Measurements from ENCODE around the gene BFSP1. TPM values are rescaled to one million over a fixed set of nuclear protein-coding genes. Genes with fewer than 3 reads are reported as not detected.

Gene BFSP1
- polyA plus RNA-seq, 1 donor, result 3.6 TPM

- no peak for DNase-seq
Measured at GRCh38 chr20:17466641-17467040, 64.5 kb downstream of the BFSP1 start.

GRCh38 chr20:17465236-17465635 lies 65.9 kb downstream of the BFSP1 start:
- no peak for DNase-seq

DNA sequence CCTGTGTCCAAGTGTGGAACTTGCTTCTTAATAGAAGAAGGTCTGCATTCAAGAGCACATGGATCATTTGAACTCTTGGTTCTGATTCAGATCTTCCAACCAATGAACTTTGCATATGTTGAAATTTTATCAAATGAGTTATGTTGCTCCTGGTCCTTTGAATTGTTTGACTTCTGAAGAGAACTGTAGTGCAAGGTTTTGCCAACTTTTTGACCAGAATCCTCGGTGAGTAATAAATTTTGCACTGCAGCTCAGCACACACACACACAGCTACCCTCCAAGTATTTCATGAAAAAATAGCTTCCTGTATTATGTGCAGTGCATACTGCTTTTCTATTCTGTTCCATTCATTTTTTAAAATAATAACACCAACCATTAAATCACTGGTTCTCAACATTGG lies 67.5 kb downstream of the BFSP1 start:
- no peak for DNase-seq

- no peak for DNase-seq
Measured at GRCh38 chr20:17461941-17462340, 69.2 kb downstream of the BFSP1 start.

GRCh38 chr20:17460119-17460518 lies 71.1 kb downstream of the BFSP1 start:
- DNase-seq, result no peak

DNA sequence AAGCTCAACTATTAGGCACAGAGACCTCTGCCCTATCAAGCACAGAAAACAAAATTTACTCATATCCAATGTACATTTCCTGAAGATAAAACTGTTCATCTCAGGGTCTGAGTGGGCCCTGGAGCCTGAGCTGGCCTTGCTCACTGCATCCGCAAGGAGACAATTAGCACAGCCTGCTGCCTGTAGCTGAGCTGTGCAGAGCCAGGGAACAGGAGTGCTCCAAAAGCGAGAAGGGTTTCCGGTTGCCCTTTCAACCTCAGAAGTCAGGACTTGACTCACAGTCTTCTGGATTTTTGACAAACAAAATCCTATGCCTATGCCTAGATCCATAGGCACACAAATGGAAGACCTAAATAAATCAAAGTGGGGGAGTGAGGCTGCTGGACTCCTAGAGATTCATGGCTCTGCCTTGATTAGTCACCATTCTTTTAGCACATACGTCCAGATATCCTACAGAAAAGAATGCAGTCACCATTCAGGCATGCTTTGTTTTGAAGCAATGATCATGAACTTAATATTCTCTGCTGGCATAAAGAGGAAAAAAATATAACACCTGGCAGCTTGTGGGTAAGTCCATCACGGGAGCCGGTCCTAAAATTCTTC lies 73.5 kb downstream of the BFSP1 start:
- DNase-seq, result no peak

DNA sequence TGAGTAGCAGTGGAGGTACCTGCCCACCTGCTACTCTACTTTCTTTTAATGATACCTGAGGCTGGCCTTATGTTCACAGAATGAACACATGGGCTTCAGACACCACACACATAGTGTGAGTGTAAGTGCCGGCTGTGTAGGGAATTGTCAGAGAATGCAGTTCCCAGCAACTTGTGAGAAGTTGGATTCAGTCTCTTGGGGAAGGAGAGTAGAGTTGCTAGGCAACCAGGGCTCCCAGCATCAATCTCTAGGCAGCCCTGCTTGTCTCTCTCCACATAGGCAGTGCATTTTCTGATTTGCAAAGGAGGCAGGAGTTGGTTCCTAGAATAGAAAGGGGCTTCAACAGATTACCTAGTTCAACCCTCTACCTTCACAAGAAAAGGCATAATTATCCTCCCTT lies 74.1 kb downstream of the BFSP1 start:
- no peak for DNase-seq

DNA sequence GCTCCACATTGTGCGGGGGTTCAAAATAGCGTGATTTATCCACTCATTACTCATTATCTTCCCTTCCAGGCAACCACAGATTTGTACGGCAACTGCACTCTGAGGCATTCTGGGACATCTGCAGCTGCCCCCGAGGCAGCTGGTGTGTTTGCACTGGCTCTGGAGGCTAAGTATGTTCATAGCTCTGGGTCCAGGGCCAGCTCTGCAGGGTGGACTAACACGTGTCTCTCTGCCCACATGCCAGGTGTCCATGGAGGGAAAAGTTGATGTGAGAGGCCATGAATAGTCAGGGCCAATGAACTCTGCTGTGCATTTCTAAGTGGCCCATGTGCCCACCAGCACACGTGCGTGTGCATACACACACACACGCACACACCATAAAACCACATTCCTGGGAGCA lies 74.9 kb downstream of the BFSP1 start:
- DNase-seq, result no peak

DNA sequence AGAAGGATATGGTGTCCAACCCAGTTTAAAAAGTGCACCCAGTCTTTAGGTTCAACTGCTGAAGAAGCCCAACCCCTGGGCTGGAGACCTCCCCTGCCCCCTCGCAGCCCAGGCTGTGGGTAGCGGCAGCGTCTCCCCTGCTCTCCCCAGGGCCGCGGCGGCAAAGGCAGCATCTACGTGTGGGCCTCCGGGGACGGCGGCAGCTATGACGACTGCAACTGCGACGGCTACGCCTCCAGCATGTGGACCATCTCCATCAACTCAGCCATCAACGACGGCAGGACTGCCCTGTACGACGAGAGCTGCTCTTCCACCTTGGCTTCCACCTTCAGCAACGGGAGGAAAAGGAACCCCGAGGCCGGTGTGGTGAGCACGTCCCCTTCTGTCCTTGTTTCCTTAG lies 77.6 kb downstream of the BFSP1 start:
- no peak for DNase-seq

DNA sequence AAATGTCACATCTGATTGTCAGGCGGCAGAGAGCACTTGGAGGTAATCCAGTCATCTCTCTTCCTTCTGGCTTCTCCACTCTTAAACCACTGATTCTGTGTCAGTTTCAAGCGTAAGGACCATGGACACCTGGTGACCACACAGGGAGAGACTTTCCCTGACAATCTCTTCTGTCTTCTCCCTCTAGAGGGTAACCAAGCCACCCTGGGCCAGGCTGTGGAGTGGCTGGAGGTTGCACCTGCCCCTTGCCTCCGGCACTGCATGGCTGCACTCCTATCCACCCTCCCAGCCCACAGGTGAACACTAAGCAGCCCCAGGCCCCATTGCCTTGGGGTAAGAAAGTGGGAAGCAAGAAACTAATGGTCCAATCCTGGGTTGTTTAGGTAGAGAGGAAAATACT lies 78.7 kb downstream of the BFSP1 start:
- no peak for DNase-seq

DNA sequence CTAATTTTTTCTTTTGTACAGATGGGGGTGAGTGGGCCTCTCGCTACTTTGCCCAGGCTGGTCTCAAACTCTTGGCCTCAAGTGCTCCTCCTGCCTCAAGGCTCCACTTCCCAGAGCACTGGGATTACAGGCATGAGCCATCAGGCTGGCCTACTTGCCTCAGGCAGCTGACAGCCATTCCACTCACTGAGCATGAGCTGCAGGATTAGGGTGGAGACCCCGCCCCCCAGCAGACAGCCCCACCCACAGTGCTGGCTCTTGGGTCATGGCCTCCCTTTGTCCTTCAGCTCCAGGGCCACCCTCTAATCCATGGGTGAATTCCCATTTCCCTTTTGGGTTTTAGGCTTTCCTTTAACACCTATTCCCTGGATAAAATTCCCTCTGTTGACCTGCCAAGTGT lies 82.1 kb downstream of the BFSP1 start:
- no peak for DNase-seq

- no peak for DNase-seq
Measured at GRCh38 chr20:17448071-17448470, 83.1 kb downstream of the BFSP1 start.

DNA sequence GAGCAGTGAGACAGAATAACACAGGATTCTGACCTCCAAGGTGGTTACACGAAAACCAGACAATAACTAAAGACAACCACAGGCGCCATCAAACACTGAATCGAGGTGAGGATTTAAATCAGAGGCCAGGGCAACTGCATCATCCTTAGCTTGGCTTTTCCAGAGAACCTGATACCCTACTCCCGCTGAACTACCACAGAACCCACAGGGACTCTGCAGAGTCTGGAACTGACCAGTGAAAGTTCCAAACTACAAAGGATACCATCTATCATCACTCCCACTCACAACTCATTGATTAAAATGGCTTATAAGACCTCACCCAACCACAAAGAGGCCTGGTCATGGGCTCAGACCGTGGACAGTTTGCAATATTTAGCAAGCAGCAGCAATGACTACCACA lies 85.0 kb downstream of the BFSP1 start:
- no peak for DNase-seq

DNA sequence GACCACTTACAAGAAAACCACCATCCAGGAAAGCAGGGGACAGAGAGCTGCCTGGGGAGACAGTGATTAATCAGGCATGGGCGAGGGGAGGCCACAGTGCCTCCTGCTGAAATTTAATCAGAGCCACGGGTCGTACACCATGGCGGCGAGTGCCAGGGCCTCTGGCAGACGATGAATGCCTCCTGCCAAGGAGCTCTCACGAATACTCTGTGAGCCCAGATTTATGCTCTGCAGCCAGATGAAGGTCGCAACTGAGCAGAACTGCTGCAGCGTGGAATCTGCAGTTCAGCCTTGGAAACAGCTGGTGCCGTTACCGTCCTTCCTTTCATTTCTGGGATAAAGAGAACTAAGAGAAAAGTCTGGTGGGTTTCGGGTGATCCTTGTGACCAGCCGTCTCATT lies 85.6 kb downstream of the BFSP1 start:
- no peak for DNase-seq

DNA sequence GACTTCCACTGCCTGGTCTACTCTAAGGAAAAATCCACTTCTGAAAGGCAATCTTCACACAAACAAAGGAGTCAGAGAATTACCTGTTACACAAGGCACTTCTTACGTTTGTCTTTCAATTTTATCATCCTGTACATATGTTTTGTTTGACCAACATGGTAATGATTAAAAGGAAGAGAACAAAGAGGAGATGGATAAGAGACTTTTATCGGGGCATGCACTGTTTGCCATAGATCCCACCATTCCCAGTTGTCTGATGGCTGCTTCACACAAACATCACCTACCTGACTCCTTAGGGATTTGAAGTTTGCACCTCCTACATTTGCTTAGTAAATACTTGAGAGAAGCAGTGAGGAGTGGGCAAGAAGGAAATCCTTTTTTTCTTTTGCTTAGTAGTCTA lies 87.1 kb downstream of the BFSP1 start:
- no peak for DNase-seq

Other genes with a start within 250 kb of the BFSP1 start
- gene DSTN, start 38.7 kb upstream of the BFSP1 start, polyA plus RNA-seq (ENCODE audit: insufficient read length), result 352 TPM
- 117 TPM for gene RRBP1, start 150.9 kb upstream of the BFSP1 start, polyA plus RNA-seq (ENCODE audit: insufficient read length)
- 0.38 TPM for gene BANF2, start 168.6 kb upstream of the BFSP1 start, polyA plus RNA-seq (ENCODE audit: insufficient read length)

All from left kidney (tissue), 2 donors.